Measurements from ENCODE around the gene CREG1. TPM values are rescaled to one million over a fixed set of nuclear protein-coding genes. Genes with fewer than 3 reads are reported as not detected.

The CREG1 gene
- total and polyA plus RNA-seq, 2 of the 8 experiments (the other 6 are each of a cell fraction or from before 2014, with no cell fraction given) = 29.8 to 30.1 TPM

GRCh38 chr1:167548059-167548932 lies 5.3 kb downstream of the CREG1 start (continued):
- TF ChIP-seq POLR2AphosphoS5 (IDR thresholded peaks at IDR 0.05; ENCODE audit: low read depth, low read length) (no peak), GABPA (IDR thresholded peaks at IDR 0.05; ENCODE audit: borderline replicate concordance, insufficient read depth, low read length) (no peak), CBX8 (IDR thresholded peaks at IDR 0.05; ENCODE audit: borderline replicate concordance, low read depth, low read length) (no peak), CREB1 (IDR thresholded peaks at IDR 0.05) (no peak), TEAD4 (IDR thresholded peaks at IDR 0.05; ENCODE audit: low read depth, low read length) (no peak), ATF3 (IDR thresholded peaks at IDR 0.05; ENCODE audit: insufficient read depth, low read depth, low read length) (no peak), TCF12 (IDR thresholded peaks at IDR 0.05; ENCODE audit: low read depth, low read length) (no peak), RBBP5 (IDR thresholded peaks at IDR 0.05; ENCODE audit: borderline replicate concordance, low read depth, low read length) (no peak), FOSL1 (IDR thresholded peaks at IDR 0.05; ENCODE audit: insufficient read depth, low read depth, low read length) (no peak), TAF7 (optimal IDR thresholded peaks at IDR 0.05; ENCODE audit: borderline replicate concordance, low read depth, low read length) (no peak), CBX5 (IDR thresholded peaks at IDR 0.05; ENCODE audit: low read depth, low read length) (no peak)

Data from H1 (cell line).